Panc1 (cell line): ENCODE measurements around the gene TM2D3. TPM values are rescaled to one million over a fixed set of nuclear protein-coding genes. Genes with fewer than 3 reads are reported as not detected.
"Not testable (repeated sequence)": the region's sequence is repeated elsewhere in the genome, so short reads cannot be mapped to it uniquely, and the experiment has no call there.

ENCODE experiments used
- ATAC-seq: fragments of 200-7000 bp; cut with Tn5 transposase; 2 replicates; pipeline ENCODE4 v1.9.1; 2020; ENCODE audit warnings: mild to moderate bottlenecking, moderate library complexity
- BruUV-seq: library from RNA; stranded (reverse); fragments of 400-500 nt; replicated peaks from 2 replicates; lab custom pipeline; 2021; lab: Mats Ljungman, UMichigan
- CTCF ChIA-PET: fragments of 300-600 bp; sonication (Branson Sonifier 250); formaldehyde crosslinking; loops from one replicate; lab custom pipeline; 2022; ENCODE audit warnings: antibody characterized with exemption; lab: Charles Lee
- POLR2A ChIA-PET: fragments of 300-600 bp; sonication (Branson Sonifier 250); formaldehyde crosslinking; loops from one replicate; lab custom pipeline; 2022; ENCODE audit warnings: antibody characterized with exemption; lab: Charles Lee
- DNase-seq: peaks from one replicate; pipeline ENCODE4 v3.0.0-alpha.2; 2010; ENCODE audit warnings: low read depth, low spot score
- H3K27ac ChIP-seq: 2 replicates; pipeline ENCODE4 v1.5.1; 2011; ENCODE audit warnings: mild to moderate bottlenecking, low read length, inconsistent platforms
- H3K27me3 ChIP-seq: fragments of 200-500 bp; sonication (Bioruptor generic); 2 replicates; pipeline ENCODE4 v1.6.0; 2014; ENCODE audit warnings: low read length, inconsistent platforms; ENCODE audit not compliant: control insufficient read depth, insufficient read depth
- H3K36me3 ChIP-seq: fragments of 200-500 bp; sonication (Bioruptor generic); 2 replicates; pipeline ENCODE4 v1.5.1; 2014; ENCODE audit warnings: inconsistent platforms, mild to moderate bottlenecking, low read length, moderate library complexity; ENCODE audit not compliant: control insufficient read depth, insufficient read depth
- H3K4me1 ChIP-seq: 2 replicates; pipeline ENCODE4 v1.5.1; 2011; ENCODE audit warnings: inconsistent platforms, mild to moderate bottlenecking, low read length, moderate library complexity; ENCODE audit not compliant: control insufficient read depth, insufficient read depth
- H3K4me3 ChIP-seq, 2 experiments: 2 replicates each; pipeline ENCODE4 v1.5.1; 2011 to 2012; ENCODE audit warnings: low read depth in 2 of 2, low read length in 2 of 2, mild to moderate bottlenecking in 2 of 2, inconsistent platforms in 1 of 2, moderate library complexity in 1 of 2
- H3K9me3 ChIP-seq: fragments of 200-500 bp; sonication (Bioruptor generic); 2 replicates; pipeline ENCODE4 v1.5.1; 2014; ENCODE audit warnings: low read depth, mild to moderate bottlenecking, inconsistent platforms, low read length, moderate library complexity; ENCODE audit not compliant: control insufficient read depth, insufficient read depth
- CTCF ChIP-seq: fragments of 450-650 bp; IDR thresholded peaks from 2 replicates; pipeline ENCODE4 v1.5.1; 2017; ENCODE audit warnings: mild to moderate bottlenecking
- POLR2AphosphoS5 ChIP-seq: IDR thresholded peaks from 2 replicates; pipeline ENCODE4 v1.6.1; 2012; ENCODE audit warnings: mild to moderate bottlenecking, low read depth, low read length, moderate library complexity
- SIN3A ChIP-seq: IDR thresholded peaks from 2 replicates; pipeline ENCODE4 v1.6.1; 2012; ENCODE audit warnings: low read depth, mild to moderate bottlenecking, low read length, moderate library complexity, borderline replicate concordance; ENCODE audit not compliant: insufficient read depth
- TCF7L2 ChIP-seq: IDR thresholded peaks from 2 replicates; pipeline ENCODE4 v1.6.1; 2011; ENCODE audit warnings: mild to moderate bottlenecking, low read depth, low read length, inconsistent platforms
- in situ Hi-C: cut with HindIII; loops from 2 replicates; pipeline ENCODE4 v1.10.0; 2016; ENCODE audit warnings: low sequenced_read_pairs, low pct_unique_long_range_greater_than_20kb
- intact Hi-C: fragments of 100-400 bp; cut with micrococcal nuclease; formaldehyde crosslinking; loops from one replicate; pipeline ENCODE4 v1.10.0; 2022; ENCODE audit not compliant: unreplicated experiment
- total RNA-seq: library from RNA; stranded (reverse); gene quantifications from one replicate; pipeline ENCODE4 v1.2.1, GENCODE V29; 2021; ENCODE audit not compliant: unreplicated experiment
- TF ChIP-seq, protein P1 (sequence below), 2 experiments: IDR thresholded peaks; 2 replicates each; pipeline ENCODE4 v1.6.1; 2011 to 2012; ENCODE audit warnings: low read depth in 2 of 2, control low read depth in 1 of 2, low read length in 1 of 2, mild to moderate bottlenecking in 1 of 2, moderate library complexity in 1 of 2; ENCODE audit not compliant: insufficient read depth in 1 of 2

The TM2D3 gene
- total RNA-seq, 1 experiment from 2014 or later, result 53.4 TPM

- in situ Hi-C loops, result no loop called here
- intact Hi-C loops, result no loop called here
- TF ChIP-seq TCF7L2 (no peak), SIN3A (no peak), POLR2AphosphoS5 (no peak), CTCF (no peak)
- TF ChIP-seq, protein P1, sequence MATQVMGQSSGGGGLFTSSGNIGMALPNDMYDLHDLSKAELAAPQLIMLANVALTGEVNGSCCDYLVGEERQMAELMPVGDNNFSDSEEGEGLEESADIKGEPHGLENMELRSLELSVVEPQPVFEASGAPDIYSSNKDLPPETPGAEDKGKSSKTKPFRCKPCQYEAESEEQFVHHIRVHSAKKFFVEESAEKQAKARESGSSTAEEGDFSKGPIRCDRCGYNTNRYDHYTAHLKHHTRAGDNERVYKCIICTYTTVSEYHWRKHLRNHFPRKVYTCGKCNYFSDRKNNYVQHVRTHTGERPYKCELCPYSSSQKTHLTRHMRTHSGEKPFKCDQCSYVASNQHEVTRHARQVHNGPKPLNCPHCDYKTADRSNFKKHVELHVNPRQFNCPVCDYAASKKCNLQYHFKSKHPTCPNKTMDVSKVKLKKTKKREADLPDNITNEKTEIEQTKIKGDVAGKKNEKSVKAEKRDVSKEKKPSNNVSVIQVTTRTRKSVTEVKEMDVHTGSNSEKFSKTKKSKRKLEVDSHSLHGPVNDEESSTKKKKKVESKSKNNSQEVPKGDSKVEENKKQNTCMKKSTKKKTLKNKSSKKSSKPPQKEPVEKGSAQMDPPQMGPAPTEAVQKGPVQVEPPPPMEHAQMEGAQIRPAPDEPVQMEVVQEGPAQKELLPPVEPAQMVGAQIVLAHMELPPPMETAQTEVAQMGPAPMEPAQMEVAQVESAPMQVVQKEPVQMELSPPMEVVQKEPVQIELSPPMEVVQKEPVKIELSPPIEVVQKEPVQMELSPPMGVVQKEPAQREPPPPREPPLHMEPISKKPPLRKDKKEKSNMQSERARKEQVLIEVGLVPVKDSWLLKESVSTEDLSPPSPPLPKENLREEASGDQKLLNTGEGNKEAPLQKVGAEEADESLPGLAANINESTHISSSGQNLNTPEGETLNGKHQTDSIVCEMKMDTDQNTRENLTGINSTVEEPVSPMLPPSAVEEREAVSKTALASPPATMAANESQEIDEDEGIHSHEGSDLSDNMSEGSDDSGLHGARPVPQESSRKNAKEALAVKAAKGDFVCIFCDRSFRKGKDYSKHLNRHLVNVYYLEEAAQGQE (IDR thresholded peaks at IDR 0.05; ENCODE audit: insufficient read depth in 1 of 2, low read depth in 2 of 2, low read length in 1 of 2), result no peak
- Histone ChIP-seq H3K27me3 (no peaks in the 10 kb centered on the region), H3K27ac (no peak overlapping the region), H3K9me3 (no peaks in the 10 kb centered on the region), H3K4me3 (no peak overlapping the region), H3K4me1 (no peaks in the 10 kb centered on the region), H3K36me3 (no peaks in the 10 kb centered on the region)
- ChIA-PET POLR2A (interaction anchor here (0.5 kb wide), 1 partner anchor 115 kb away, joined by 3 read pairs; no protein-coding TSS in a partner anchor), CTCF (interaction anchor here (1.0 kb wide), 1 partner anchor 347 kb away, joined by 4 read pairs; no protein-coding TSS in a partner anchor)
- ATAC-seq (no peak), DNase-seq (no peak)
- BruUV-seq, result no TSS peak
Observed at GRCh38 chr15:101635944-101636727, 16.0 kb downstream of the TM2D3 start.

- TF ChIP-seq POLR2AphosphoS5 (no peak), CTCF (no peak)
- intact Hi-C loops, result no loop called here
- in situ Hi-C loops, result no loop called here
- BruUV-seq, result no TSS peak
- Histone ChIP-seq H3K4me1 (no peaks in the 10 kb centered on the region), H3K36me3 (no peaks in the 10 kb centered on the region), H3K4me3 (no peak overlapping the region), H3K27me3 (no peaks in the 10 kb centered on the region), H3K9me3 (no peaks in the 10 kb centered on the region), H3K27ac (no peak overlapping the region)
- DNase-seq (no peak), ATAC-seq (no peak)
- ChIA-PET CTCF (interaction anchor here (1.1 kb wide), 1 partner anchor 333 kb away, joined by 3 read pairs; no protein-coding TSS in a partner anchor), POLR2A (no interaction called here)
Observed at GRCh38 chr15:101633356-101633755, 18.8 kb downstream of the TM2D3 start.

GRCh38 chr15:101626729-101627128 is 25.5 kb downstream of the TM2D3 start:
- ATAC-seq, CTCF ChIA-PET, H3K9me3 ChIP-seq, intact Hi-C loops, H3K4me1 ChIP-seq, DNase-seq, H3K27me3 ChIP-seq, H3K27ac ChIP-seq, H3K36me3 ChIP-seq, POLR2A ChIA-PET, H3K4me3 ChIP-seq, in situ Hi-C loops, BruUV-seq: not testable (repeated sequence)
